ENCODE data around the gene GRID1. TPM values are rescaled to one million over a fixed set of nuclear protein-coding genes. Genes with fewer than 3 reads are reported as not detected.

Gene GRID1
- total RNA-seq, 1 donor: not detected

- Histone ChIP-seq H3K4me3 (ENCODE audit: low read length) (no peak overlapping the region), H3K4me1 (ENCODE audit: insufficient read depth, low read length) (no peaks in the 10 kb centered on the region), H3K9me3 (ENCODE audit: low read depth, low read length) (no peaks in the 10 kb centered on the region), H3K27me3 (ENCODE audit: insufficient read depth, low read length) (no peaks in the 10 kb centered on the region)
Measured at GRCh38 chr10:86148117-86148516, 218.5 kb downstream of the GRID1 start.

DNA sequence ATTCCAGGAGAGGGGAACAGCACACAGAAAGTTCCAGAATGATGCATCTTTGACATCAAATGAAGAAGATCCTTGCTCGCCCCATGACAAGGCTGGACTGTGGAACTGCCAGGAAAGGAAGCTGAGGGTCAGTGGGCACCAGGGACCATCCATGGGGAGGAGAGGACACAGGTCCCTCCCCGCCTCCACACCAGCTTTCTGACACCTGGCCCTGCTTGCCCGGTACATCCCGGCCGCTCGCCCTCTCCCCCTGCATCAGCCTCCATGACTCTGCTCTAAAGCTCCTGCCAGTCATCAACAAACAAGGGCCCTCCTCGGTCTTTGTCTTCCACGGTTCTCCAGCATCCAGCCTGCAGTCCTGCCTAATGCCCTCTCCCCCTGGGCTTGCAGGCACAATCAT lies 222.3 kb downstream of the GRID1 start:
- H3K4me1 ChIP-seq (ENCODE audit: insufficient read depth, low read length): no peaks in the 10 kb centered on the region

DNA sequence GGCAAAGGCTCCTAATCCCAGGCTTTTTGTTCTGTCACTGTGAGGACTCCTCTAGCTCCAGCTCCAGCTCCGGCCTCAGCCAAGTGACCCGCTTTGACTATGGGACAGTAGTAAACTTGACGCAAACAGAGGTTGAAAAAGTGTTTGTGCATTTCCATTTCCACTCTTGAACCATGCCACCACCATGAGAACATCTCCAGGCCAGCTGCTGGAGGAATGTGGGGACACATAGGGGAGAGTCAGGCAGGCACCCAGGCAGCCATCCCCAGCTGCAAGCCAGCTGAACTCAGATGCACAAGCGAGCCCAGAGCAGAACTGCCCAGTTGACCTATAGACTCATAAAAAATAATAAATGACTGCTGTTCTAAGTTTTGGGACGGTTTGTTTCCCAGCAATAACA lies 224.7 kb downstream of the GRID1 start:
- Histone ChIP-seq H3K9me3 (ENCODE audit: low read depth, low read length) (no peaks in the 10 kb centered on the region), H3K4me1 (ENCODE audit: insufficient read depth, low read length) (no peaks in the 10 kb centered on the region), H3K4me3 (ENCODE audit: low read length) (no peak overlapping the region), H3K27me3 (ENCODE audit: insufficient read depth, low read length) (no peaks in the 10 kb centered on the region)

More for the DNA sequence above, 222.3 kb downstream of the GRID1 start:
- no peaks in the 10 kb centered on the region for H3K9me3 ChIP-seq (ENCODE audit: low read depth, low read length)
- no peaks in the 10 kb centered on the region for H3K27me3 ChIP-seq (ENCODE audit: insufficient read depth, low read length)
- no peak overlapping the region for H3K4me3 ChIP-seq (ENCODE audit: low read length)

GRCh38 chr10:86139066-86139657 lies 227.4 kb downstream of the GRID1 start:
- Histone ChIP-seq H3K4me1 (ENCODE audit: insufficient read depth, low read length) (no peaks in the 10 kb centered on the region), H3K9me3 (ENCODE audit: low read depth, low read length) (no peaks in the 10 kb centered on the region), H3K4me3 (ENCODE audit: low read length) (no peak overlapping the region), H3K27me3 (ENCODE audit: insufficient read depth, low read length) (no peaks in the 10 kb centered on the region)

GRCh38 chr10:86138551-86139065 lies 228.0 kb downstream of the GRID1 start:
- Histone ChIP-seq H3K27me3 (ENCODE audit: insufficient read depth, low read length) (no peaks in the 10 kb centered on the region), H3K4me1 (ENCODE audit: insufficient read depth, low read length) (no peaks in the 10 kb centered on the region), H3K4me3 (ENCODE audit: low read length) (no peak overlapping the region), H3K9me3 (ENCODE audit: low read depth, low read length) (no peaks in the 10 kb centered on the region)

DNA sequence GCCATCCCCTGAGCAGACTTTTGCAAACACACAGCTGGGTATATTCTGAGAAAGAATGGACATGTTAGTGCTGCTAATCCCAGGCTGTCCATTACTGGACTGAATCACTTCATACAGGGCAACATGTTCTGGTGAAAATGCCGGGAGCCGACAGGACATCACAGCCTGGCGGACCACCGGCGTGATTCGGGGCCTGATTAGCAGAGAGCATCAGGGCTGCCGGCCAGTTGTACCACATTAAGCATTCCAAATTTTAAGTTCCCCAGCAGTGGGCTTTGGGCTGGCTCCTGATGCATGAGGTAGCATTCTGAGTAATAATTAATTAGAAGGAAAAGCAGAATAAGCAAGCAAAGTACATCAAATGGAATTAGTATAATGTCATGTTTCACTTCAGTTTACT lies 229.0 kb downstream of the GRID1 start:
- Histone ChIP-seq H3K9me3 (ENCODE audit: low read depth, low read length) (no peaks in the 10 kb centered on the region), H3K4me1 (ENCODE audit: insufficient read depth, low read length) (no peaks in the 10 kb centered on the region), H3K4me3 (ENCODE audit: low read length) (no peak overlapping the region), H3K27me3 (ENCODE audit: insufficient read depth, low read length) (no peaks in the 10 kb centered on the region)

DNA sequence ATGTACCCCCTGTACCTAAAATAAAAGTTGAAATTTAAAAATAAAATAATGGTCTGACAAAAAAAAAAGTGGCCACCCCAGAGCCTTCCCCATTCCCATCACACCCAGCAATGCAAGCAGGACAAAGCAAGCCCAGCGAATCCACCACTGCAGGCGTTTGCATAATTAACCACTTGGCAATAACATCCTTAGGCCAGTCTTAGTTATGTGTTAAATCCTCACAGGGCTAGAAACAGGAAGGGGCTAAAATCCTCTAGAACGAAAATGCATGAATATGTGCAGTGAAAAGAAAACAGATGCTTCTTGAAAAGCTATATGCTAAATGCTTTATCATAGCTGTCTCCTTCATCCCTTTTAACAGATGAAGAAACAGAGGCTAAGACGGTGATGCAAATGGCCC lies 229.7 kb downstream of the GRID1 start:
- Histone ChIP-seq H3K27me3 (ENCODE audit: insufficient read depth, low read length) (no peaks in the 10 kb centered on the region), H3K4me3 (ENCODE audit: low read length) (no peak overlapping the region), H3K4me1 (ENCODE audit: insufficient read depth, low read length) (no peaks in the 10 kb centered on the region), H3K9me3 (ENCODE audit: low read depth, low read length) (no peaks in the 10 kb centered on the region)

DNA sequence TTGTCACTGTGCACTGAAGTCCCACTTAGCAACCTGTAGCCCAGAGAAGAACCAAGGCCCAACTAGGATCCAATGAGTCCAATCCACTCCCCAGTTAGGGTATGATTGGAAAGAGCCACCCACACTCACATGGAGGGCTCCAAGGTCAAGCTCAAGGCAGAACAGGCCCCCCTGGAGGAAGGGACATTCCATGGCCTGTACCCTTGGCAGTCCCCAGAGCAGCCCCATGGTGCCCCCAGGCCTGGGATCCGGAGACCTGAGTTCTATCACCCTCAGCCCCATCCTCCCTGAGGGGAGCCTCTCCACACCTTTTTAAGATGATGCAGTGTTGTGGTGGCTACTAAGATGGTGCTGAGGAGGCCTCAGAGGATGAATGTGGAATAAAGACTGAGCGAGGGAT lies 231.4 kb downstream of the GRID1 start:
- Histone ChIP-seq H3K9me3 (ENCODE audit: low read depth, low read length) (no peaks in the 10 kb centered on the region), H3K27me3 (ENCODE audit: insufficient read depth, low read length) (no peaks in the 10 kb centered on the region), H3K4me1 (ENCODE audit: insufficient read depth, low read length) (no peaks in the 10 kb centered on the region)

DNA sequence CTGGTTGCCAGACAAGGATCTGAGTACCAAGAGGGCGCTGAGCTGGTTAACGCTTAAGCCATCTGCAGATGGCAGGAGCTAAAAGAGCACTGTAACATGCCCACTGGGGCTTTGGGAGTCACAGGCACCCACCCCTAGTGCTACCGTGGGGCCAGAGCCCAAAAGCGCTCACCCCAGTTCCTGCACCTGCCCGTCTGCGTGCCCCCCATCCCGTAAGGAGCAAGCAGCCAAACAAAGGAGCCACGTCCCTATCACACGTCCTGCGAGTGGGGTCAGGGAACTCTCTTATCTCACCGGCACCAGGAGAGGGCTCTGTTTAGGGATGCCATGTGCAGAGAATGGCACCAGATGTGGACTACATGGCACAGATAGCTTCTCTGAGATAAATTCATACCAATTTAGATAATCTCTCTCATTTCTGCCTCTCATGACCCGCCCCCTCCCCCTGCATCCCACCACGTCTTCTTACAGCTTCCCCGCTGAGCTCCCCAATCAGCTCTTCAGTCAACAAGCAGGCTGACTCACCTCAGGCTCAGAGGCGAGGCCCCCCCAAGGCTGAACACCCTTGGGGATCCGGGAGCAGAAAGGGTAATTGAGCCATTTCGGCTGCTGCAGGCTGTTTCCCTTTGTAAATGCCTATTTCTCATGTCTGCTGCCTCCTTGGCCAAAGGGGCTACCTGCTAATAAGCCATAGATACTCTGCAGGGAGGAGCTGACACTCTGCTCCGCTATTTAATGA lies 235.7 kb downstream of the GRID1 start:
- no peaks in the 10 kb centered on the region for H3K9me3 ChIP-seq (ENCODE audit: low read depth, low read length)
- no peak overlapping the region for H3K4me3 ChIP-seq (ENCODE audit: low read length)
- H3K4me1 ChIP-seq (ENCODE audit: insufficient read depth, low read length): no peaks in the 10 kb centered on the region
- no peaks in the 10 kb centered on the region for H3K27me3 ChIP-seq (ENCODE audit: insufficient read depth, low read length)

More for the DNA sequence above, 231.4 kb downstream of the GRID1 start:
- H3K4me3 ChIP-seq (ENCODE audit: low read length): no peak overlapping the region

DNA sequence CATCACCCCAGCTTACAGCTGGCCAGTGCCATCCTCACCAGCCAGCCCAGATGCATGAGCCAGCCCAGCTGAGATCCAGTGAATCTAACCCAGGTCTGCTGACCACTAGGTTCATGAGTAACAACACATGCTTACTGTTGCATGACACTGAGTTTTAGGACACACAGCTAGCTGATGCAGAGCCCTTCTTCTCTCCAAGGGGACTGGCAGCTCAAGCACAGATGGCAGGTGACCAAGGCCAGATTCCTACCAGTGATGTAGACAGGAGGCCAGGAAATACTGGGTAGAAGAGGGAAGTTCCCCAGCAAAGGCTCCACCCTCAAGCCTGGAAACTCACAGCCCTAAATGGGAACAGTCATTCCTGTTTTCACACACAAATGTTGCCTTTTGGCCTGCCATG lies 236.6 kb downstream of the GRID1 start:
- H3K9me3 ChIP-seq (ENCODE audit: low read depth, low read length): no peaks in the 10 kb centered on the region
- no peak overlapping the region for H3K4me3 ChIP-seq (ENCODE audit: low read length)
- H3K27me3 ChIP-seq (ENCODE audit: insufficient read depth, low read length): no peaks in the 10 kb centered on the region
- no peaks in the 10 kb centered on the region for H3K4me1 ChIP-seq (ENCODE audit: insufficient read depth, low read length)

GRCh38 chr10:86128360-86128759 lies 238.2 kb downstream of the GRID1 start:
- Histone ChIP-seq H3K9me3 (ENCODE audit: low read depth, low read length) (no peaks in the 10 kb centered on the region), H3K4me1 (ENCODE audit: insufficient read depth, low read length) (no peaks in the 10 kb centered on the region), H3K27me3 (ENCODE audit: insufficient read depth, low read length) (no peaks in the 10 kb centered on the region), H3K4me3 (ENCODE audit: low read length) (no peak overlapping the region)

DNA sequence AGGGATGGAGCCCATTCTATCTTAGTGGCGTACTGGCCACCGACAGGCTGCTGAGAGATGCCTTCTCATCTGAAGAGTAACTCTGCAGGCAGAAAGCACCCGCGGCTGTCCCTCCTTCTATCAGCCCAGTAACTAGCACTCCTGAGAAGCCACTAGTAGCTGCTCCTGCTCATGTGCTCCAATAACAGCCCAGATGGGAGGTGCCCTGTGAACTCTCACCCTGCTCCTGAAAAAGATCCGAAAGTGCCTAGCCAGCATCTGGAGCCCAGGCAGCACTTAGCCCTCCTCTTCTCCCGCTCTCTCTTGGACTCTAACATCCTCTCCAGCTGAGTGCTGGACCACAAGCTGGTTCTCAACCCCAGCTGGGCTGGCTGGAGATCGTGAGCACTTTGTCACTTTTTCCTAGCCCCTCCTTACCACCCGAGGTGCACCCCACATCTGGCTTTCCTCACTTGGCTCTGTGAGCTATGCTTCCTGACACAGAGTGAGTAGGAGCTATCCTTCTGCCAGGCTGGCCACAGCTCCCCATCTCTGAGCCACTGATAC lies 239.2 kb downstream of the GRID1 start:
- H3K9me3 ChIP-seq (ENCODE audit: low read depth, low read length): no peaks in the 10 kb centered on the region
- H3K4me1 ChIP-seq (ENCODE audit: insufficient read depth, low read length): no peaks in the 10 kb centered on the region
- no peak overlapping the region for H3K4me3 ChIP-seq (ENCODE audit: low read length)
- no peaks in the 10 kb centered on the region for H3K27me3 ChIP-seq (ENCODE audit: insufficient read depth, low read length)

DNA sequence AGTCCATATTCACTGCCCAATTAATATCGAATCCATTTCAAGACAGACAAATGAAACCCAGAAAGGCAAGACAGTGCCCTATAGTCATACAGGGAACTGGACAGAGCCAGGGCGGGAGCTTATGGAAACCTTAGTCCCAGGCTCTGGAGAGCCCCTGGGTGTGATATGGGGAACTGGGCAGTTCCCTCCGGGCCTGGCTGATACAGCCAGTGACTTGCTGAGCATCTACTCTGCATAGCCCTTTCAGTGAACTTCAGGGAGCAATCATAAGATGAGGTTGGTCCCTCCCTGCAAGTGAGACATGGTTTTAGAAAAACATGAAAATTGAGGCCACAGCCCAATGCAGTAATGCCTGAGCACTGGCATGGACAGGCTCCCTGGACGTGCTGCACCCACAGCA lies 241.9 kb downstream of the GRID1 start:
- no peaks in the 10 kb centered on the region for H3K9me3 ChIP-seq (ENCODE audit: low read depth, low read length)
- no peak overlapping the region for H3K4me3 ChIP-seq (ENCODE audit: low read length)
- H3K4me1 ChIP-seq (ENCODE audit: insufficient read depth, low read length): no peaks in the 10 kb centered on the region
- no peaks in the 10 kb centered on the region for H3K27me3 ChIP-seq (ENCODE audit: insufficient read depth, low read length)

DNA sequence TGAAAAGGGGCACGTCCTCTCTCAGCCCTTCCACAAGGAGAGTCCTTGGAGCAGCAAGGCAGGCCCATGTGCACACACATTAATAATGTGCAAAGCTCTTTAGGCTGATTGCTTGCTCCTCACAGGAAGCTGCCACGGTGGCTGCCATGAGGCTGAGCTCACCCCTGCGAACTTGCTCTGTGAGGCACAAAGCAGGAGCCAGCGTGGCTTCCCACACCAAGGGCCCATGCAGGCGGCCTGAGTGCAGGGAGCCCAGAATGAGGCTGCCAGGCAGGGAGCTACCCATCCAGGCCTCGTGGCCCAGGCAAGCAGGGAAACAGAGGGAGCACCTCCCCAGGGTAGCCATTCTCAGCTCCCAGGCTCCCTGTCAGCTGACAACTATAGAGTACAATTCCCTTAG lies 242.9 kb downstream of the GRID1 start:
- Histone ChIP-seq H3K4me3 (ENCODE audit: low read length) (no peak overlapping the region), H3K4me1 (ENCODE audit: insufficient read depth, low read length) (no peaks in the 10 kb centered on the region), H3K27me3 (ENCODE audit: insufficient read depth, low read length) (no peaks in the 10 kb centered on the region), H3K9me3 (ENCODE audit: low read depth, low read length) (no peaks in the 10 kb centered on the region)

- no peak overlapping the region for H3K4me3 ChIP-seq (ENCODE audit: low read length)
- H3K27me3 ChIP-seq (ENCODE audit: insufficient read depth, low read length): no peaks in the 10 kb centered on the region
- H3K9me3 ChIP-seq (ENCODE audit: low read depth, low read length): no peaks in the 10 kb centered on the region
- H3K4me1 ChIP-seq (ENCODE audit: insufficient read depth, low read length): no peaks in the 10 kb centered on the region
Measured at GRCh38 chr10:86123304-86123703, 243.3 kb downstream of the GRID1 start.

GRCh38 chr10:86122646-86123045 lies 243.9 kb downstream of the GRID1 start:
- Histone ChIP-seq H3K27me3 (ENCODE audit: insufficient read depth, low read length) (no peaks in the 10 kb centered on the region), H3K4me3 (ENCODE audit: low read length) (no peak overlapping the region), H3K9me3 (ENCODE audit: low read depth, low read length) (no peaks in the 10 kb centered on the region), H3K4me1 (ENCODE audit: insufficient read depth, low read length) (no peaks in the 10 kb centered on the region)
